Skin epidermis (tissue), 12 donors: ENCODE measurements around the gene REPS2.

Experiments
- H3K27ac ChIP-seq, 21 experiments: fragments of 200-600 bp; sonication (generic) in 11 of 21; one replicate each; pipeline ENCODE4 v1.5.0; 2020; ENCODE audit warnings: mild to moderate bottlenecking in 3 of 21, inconsistent platforms in 2 of 21, moderate library complexity in 2 of 21
- H3K4me3 ChIP-seq, 7 experiments: fragments of 200-600 bp; sonication (generic) in 2 of 7; one replicate each; pipeline ENCODE4 v1.5.0; 2020; ENCODE audit warnings: inconsistent platforms in 2 of 7, mild to moderate bottlenecking in 2 of 7, moderate library complexity in 1 of 7

Gene REPS2

DNA sequence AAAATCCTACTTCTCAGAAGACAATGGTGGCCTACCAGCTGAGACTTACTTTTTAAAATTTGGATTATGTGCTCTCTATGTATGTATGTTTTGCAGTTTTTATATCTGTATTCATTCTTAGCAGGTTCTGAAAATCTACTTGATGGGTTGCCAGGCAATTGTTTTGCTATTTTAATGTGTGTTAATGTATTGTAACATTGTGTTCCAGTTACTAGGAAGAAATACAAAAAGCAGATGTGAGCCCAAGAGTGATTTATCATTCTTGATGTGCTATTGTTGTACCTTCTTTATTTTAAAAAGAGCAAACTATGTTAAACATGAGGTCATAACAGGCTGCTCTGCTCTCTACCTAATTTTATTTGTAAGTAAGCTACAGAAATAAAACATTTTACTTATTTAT lies 81.9 kb downstream of the REPS2 start:
- Histone ChIP-seq H3K4me3 (no peak overlapping the region), H3K27ac (no peak overlapping the region)

DNA sequence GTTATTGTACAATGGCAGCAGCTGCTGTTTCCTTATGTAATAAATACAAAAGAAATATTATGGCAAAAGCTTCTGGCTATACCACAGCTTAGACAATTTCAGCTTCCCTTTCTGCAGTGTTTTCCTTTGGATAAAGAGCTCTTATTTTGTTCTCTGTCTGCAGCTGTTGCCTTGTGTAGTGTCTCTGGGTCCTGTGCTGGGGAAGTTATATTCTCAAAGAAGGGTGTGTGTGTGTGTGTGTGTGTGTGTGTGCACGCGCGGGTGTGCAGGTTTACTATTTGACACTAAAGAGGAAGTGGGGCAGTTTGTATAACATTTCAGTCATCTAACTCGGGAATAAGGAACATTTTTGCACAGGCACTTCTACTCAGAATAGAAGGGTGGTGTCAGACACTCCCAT lies 83.6 kb downstream of the REPS2 start:
- H3K27ac ChIP-seq = no peak overlapping the region
- H3K4me3 ChIP-seq = no peak overlapping the region

DNA sequence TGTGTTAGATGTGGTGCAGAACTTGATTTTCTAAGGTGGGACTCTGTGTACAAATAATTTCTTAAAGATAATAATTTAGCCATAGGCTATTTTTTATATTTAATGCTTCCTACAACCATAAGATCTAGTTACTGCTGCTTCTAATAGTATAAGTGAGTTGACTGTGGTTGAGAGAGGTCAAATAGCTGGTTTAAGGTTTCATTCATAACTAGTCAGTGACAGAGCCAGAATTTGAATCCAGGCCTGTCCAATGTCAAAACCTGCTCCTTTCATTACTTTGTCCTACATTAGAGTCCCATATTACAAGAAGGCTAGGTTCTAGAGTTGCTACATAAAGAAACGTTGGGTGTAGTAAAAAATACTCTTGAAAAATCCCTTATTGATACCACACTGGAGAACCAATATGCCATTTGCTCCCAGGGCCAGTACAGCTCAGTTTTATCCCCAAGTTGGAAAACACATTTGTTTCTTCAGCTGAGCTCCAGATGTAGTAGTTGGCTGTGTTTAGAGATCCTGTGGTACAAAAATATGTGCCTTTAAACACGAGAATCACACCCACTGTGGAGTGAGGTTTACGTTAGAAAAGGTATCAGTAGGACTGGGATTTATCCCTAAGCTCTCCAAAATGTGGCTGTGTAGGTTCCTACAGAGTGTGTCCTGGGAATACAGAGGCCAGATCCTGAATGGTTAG lies 84.3 kb downstream of the REPS2 start:
- Histone ChIP-seq H3K4me3 (no peak overlapping the region), H3K27ac (no peak overlapping the region)

DNA sequence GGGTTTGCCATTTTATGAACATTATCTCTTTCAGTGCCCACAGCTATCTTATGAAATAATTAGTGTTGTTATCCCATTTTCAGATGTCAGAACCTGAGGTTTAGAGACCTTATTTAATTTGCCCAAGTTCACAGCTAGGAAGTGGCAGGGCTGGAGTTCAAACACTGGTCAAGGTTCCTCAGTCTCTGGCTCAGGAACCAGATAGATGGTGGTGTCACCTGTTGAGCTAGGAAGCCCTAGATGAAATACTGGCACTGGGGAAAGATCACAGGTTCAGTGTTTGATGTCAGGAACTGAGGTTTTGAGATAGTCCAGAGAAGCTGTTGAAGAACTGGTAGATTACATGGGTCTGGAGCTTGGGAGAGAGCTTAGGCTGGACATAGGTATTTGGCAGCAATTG lies 85.4 kb downstream of the REPS2 start:
- no peak overlapping the region for H3K27ac ChIP-seq
- no peak overlapping the region for H3K4me3 ChIP-seq

DNA sequence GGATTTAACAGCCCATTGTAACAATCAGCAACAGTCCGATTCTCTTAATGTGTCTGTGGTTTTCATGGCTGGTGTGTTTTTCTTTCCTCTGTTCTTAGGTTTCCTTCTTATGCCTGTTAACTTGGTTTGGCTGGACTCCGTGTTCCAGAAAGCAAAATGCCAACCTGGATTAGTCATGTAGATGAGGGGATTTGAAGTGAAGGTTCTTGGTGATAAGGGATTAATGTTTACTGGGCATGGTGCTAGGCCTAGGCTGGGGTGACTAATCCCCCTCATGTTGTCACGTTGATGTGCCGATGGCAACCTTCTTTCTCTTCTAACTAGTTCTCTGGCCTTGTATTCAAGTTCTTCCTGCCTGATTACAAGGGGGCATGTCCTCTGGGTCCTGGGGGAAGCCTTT lies 85.9 kb downstream of the REPS2 start:
- no peak overlapping the region for H3K27ac ChIP-seq

DNA sequence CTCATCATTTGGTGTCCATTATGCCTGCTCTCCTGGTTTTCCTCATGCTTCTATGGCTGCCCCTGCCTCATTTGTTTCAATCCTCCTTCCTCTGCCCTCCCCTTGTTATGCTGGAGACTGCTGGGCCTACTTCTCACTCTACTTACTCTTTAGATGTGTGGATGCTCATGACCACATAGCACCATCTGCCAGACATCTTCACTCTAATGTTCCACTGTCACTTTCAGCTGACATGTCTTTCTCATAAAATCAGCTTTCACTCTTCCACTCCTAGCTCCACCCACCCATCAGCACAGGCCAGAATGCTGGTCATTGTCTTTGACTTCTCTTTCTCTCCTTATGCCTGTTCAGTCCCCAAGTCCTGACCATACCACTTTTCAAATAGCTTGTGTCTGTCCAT lies 86.8 kb downstream of the REPS2 start:
- no peak overlapping the region for H3K4me3 ChIP-seq
- no peak overlapping the region for H3K27ac ChIP-seq

More for the DNA sequence above, 85.9 kb downstream of the REPS2 start:
- no peak overlapping the region for H3K4me3 ChIP-seq

DNA sequence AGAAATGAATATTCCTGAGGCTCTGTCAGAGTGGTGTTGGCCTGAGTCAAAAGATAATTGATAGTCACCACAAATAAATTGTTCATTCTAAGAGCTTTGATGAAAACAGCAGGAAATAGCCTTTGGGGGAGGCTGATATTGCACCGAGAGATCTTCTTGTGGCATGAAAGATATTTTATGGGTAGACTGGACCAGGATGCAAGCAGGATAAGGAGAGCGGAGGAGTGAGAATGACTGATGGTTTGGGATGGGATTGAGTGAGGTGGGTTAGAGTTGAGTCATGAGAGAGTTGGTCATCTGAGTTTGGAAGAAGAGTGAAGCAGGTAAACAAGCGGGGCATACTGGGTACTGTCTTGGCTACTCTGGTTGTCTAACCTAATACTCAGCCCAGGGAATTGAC lies 88.7 kb downstream of the REPS2 start:
- no peak overlapping the region for H3K27ac ChIP-seq

DNA sequence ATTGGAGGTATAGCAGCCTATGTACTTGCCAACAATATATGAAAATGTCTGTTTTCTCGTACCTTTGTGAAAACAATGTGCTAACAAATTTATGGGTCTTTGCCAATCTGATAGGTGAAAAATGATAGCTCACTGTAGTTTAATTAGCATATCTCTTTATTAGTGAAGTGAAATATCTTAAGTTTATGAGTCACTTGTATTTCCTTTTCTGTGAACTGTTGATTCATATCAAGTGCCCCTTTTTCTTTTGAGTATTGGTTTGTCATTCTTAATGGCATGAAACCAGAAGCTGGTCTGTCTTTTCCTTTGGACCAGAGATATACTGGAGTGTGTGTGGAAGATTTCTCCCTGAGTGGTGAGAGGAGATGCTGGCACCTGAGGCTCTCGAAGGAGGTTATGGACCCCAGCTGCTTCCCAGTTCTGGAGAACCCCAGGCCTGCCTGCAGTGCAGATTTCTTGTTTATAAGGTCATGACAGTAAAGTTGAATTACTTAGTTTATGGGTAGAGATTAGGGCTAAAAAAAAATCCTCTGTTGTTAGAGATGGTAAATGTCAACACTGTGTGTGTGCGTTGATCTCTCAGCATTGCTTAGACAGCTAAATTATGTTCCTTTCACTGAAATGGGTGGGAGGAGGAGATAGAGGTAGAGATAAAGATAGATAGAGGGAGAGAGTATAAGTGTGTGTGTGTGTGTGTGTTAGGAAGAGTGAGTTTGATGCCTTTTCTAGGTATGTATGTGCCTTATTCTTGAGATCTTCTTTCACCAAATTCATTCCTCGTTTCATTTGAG lies 89.9 kb downstream of the REPS2 start:
- H3K4me3 ChIP-seq = no peak overlapping the region
- no peak overlapping the region for H3K27ac ChIP-seq

More for the DNA sequence above, 88.7 kb downstream of the REPS2 start:
- no peak overlapping the region for H3K4me3 ChIP-seq

DNA sequence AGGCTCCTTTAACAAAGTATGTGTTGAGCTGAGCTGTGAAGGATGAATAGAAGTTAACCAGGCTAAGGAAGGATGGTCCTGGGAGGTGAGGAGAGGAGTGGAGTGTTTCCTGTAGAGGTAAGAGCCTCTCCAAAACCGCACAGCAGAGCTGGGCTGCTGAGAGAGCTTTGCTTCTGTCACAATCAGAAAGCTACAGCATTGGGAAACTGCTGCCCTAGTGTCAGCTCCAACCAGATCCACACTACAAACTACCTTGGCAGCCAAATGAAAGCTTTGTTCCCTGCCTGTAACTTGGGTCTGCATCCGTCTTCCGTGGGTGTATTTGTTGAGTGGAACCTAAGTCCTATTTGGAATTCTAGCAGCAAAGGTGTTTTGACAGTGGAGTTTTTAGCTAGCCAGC lies 91.8 kb downstream of the REPS2 start:
- H3K27ac ChIP-seq = no peak overlapping the region

DNA sequence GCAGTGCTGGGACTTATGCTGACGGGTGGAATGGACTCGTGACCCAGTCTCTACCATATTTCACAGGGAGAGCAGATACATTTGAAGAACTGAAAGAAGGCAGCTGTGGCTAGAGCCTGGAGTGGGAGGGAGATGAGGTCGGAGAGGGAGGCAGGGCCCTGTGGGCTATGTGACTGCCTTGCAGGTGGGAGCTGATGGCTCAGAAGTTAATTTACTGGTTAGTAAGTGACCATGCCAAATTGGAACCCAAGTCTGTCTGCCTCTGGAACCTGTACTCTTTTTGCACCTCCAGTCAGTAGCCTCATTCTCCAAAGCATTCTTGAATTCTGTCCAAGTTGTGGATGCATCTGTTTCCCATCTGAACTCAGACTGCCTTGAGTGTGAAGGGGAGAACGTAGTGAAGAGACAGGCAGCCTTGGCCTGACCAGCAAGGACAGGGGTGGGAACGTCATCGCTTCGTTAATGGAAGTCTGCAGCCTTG lies 92.3 kb downstream of the REPS2 start:
- Histone ChIP-seq H3K27ac (no peak overlapping the region), H3K4me3 (no peak overlapping the region)

More for the DNA sequence above, 91.8 kb downstream of the REPS2 start:
- H3K4me3 ChIP-seq = no peak overlapping the region

DNA sequence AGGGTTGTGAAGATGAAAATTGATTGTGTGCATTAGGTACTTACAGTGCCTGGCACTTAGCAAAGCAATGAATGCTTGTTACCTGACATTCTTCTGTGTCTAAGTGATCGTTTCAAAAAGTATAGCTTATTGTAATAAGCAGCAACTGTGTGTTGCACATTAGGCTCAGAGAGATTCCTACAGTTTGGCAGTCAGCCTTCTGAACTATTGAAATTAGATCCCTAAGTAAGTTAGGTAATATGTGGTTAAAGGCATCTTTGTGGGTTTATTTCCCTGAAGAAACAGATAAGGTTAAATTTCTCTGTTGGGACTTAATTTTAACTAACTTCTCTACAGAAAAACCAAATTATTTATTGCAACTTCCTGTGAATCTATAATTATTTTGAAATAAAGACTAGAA lies 93.4 kb downstream of the REPS2 start:
- Histone ChIP-seq H3K4me3 (no peak overlapping the region), H3K27ac (no peak overlapping the region)

DNA sequence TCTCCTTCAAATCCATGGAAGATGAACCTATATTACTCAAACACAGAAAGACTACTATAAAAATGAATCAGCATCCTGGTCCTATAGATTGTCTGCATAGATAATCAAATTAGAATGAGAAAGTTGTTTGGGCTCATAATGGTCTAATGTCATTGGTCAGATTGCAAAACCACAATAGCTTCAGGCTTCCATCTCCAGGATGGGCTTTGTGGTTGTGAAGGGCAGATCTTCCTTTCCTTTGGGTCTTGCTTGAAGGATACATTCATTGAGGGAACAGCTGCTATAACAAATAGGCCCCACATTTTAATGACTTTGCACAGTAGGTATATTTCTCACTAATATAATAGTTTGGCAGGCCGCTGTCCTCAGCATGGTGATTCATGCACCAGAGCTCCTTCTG lies 94.3 kb downstream of the REPS2 start:
- Histone ChIP-seq H3K4me3 (no peak overlapping the region), H3K27ac (no peak overlapping the region)

DNA sequence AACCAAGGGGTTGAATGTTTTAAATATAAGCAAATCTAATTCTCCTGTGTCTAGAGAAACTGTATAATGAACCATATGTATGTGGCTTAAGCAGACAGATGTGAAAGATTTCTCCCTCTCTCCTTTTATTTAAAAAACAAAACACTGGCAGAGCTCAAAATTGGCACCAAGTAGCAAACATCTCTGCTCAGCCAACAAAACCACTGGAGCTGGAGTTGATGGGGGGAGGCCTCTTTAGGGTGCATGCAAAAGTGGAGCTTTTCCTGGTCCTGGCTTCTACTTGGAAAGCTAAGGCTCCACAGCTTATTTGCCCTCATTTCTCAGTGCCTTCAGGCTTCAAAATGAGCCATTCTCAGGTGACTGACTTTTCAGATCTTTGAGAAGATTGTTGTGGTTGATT lies 95.6 kb downstream of the REPS2 start:
- Histone ChIP-seq H3K27ac (no peak overlapping the region), H3K4me3 (no peak overlapping the region)

DNA sequence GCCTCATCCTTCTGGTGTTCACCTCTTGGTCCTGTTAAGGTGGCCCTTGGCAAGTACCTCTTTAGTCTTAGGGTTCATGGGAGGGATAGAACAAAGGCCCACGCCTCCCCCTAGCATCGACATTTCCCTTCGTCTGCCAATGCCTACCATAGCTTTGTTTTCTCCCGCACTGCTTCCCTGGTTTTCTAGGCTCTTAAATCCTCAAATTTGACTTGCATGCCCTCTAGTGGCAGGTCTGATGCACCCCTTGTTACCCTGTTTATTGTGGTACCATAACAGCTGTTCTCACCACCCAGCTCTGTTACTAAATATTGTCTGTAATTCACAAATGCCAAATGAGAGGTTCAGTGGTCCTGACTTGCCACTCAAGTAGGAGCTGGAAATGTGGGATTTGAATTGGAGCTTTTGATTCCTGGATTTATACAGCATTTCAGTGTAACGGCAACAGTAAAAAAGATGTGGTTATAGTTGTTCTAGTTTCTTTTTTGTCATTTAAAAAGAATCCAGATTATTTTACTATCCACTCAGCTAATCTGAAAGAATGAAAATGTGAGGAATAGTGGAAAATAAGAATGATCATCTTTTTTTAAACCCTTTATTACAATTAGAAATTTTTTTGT lies 100.1 kb downstream of the REPS2 start:
- no peak overlapping the region for H3K4me3 ChIP-seq
- no peak overlapping the region for H3K27ac ChIP-seq

DNA sequence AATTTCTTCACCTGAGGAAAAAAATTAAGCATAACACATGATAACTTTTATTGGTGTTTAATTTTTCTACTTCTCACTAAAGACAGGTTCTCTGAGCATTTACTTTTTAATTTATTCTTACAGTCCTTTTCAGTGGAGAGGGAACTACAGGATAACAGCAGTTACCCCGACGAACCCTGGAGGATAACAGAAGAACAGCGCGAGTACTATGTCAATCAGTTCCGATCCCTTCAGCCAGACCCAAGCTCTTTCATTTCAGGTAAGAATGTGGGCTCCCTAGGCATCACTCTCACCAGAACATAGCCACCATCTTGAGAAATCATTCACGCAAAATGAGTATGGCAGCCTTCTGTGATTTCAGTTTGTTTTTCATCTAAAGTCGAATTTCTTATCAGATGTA lies 100.8 kb downstream of the REPS2 start:
- no peak overlapping the region for H3K27ac ChIP-seq
- no peak overlapping the region for H3K4me3 ChIP-seq

DNA sequence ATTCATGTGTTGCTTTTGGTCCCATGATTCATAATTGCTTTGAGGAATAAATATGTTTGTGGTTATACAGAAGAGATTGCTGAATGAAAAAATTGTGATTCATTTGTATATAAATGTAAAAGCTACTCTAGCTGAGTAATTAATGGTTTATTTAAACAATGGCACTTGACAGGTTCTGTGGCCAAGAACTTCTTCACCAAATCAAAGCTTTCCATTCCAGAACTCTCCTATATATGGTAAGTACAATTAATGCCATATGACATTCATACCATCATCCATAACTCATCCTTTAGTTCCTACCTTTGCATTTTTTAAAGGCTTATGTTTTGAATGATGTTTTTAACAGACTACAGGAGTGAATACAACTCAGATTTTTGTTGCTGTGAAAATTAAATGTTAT lies 105.8 kb downstream of the REPS2 start:
- no peak overlapping the region for H3K4me3 ChIP-seq
- H3K27ac ChIP-seq = no peak overlapping the region

DNA sequence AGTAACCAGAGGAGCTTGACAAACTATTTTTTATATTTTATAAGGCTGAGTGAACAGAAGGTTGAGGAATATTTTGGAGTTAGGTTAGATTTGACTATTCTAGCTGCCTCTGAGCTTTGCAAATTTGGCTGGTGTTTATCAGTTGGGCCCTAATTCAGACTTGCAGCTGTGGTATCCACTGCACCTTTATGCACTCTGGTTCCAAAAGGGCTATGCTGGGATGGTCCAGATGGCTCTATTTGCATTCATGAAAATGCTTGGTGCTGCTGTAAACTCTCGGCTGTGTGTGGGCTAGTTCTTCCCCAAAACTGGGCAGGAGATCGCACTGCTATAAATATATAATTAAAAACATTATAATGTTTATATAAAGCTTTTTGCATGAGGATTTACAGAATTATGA lies 106.3 kb downstream of the REPS2 start:
- H3K27ac ChIP-seq = no peak overlapping the region
- H3K4me3 ChIP-seq = no peak overlapping the region

DNA sequence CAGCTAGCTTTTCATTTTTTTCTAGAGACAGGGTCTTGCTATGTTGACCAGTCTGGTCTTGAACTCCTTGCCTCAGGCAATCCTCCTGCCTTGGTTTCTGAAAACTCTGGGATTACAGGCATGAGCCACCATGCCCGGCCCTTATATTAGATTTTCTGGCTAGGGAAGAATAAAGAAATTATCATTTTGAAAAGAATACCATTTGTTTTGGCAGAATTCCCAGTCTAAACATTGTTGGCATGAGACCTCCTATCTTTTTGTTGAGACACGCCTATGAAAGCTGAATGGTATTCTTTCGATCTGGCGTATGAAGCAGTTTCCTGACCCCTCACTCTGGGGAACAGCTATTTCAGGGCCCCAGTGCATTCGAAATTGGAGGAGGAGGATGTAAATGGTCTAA lies 107.0 kb downstream of the REPS2 start:
- Histone ChIP-seq H3K4me3 (no peak overlapping the region), H3K27ac (no peak overlapping the region)

DNA sequence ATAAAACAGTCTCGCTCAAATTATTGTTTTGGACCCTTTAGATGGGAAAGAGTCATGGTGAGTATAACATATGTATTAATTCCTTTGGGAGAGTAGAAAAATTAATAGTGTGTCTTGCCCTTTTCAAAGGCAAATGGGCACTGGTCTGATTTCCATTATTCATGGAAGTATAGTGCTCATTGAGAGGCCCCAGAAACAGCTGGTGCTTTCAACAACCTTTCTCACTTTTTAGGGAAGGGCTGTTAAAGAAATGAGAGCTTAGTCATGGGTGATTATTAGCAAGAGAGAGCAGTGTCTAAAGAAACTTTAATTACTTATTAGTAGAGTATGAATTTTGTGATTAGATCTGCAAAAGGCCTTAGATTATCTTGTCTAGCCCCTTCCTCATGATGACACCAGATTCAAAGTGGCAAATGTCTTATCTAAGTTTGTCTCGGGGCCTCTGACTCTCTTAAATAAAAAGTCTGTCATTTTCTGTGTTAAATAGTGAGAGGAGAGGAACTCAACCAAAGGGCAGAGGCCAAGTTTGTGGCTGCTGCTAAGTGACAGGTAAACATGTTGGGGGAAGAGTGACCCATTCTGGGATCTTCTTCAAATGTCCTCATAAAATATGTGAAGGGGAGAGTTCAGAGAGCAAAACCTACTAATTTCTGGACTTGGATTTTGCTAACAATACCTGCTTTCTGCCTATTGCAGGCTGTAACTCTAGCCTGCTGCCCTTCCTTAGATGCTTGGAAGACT lies 110.6 kb downstream of the REPS2 start:
- H3K4me3 ChIP-seq = no peak overlapping the region
- no peak overlapping the region for H3K27ac ChIP-seq

DNA sequence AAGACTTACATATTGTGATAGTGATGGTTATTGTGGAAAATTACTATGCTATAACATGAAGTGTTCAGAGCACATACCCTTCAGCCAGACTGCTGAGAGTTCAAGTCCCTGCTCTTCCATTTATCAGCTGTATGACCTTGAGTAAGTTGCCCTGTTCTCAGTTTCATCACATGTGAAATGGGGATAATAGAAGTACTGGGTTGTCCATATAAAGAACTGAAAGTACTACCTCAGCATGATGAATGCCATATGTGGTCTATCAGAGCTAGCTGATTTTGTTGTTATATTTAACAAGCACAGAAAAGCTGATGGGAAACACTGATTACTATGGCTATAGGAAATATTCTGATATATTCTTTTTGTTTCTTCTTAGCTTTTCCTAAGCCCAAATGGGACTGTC lies 115.6 kb downstream of the REPS2 start:
- H3K4me3 ChIP-seq = no peak overlapping the region
- H3K27ac ChIP-seq = no peak overlapping the region
